Measurements from ENCODE around the gene CPNE4.

DNA sequence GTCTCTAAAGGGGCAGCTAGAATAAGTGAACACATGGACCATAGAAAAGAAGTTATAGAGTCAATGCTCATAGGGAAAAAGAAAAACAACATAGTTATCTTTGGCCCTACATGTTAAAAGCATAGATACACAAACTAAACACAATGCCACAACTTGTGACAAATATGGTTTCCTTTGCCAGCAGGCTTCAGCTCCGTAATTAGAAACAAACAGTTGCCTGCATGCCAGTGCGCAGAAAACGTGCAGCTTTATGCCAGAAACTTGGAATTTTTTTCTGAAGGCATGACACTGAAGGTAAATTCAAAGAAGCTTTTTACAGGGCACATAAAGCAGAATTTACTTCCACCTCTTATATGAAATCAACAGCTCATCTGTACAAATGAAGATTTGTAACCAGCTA lies 2.2 kb upstream of the CPNE4 start:
- TF ChIP-seq, protein P1, sequence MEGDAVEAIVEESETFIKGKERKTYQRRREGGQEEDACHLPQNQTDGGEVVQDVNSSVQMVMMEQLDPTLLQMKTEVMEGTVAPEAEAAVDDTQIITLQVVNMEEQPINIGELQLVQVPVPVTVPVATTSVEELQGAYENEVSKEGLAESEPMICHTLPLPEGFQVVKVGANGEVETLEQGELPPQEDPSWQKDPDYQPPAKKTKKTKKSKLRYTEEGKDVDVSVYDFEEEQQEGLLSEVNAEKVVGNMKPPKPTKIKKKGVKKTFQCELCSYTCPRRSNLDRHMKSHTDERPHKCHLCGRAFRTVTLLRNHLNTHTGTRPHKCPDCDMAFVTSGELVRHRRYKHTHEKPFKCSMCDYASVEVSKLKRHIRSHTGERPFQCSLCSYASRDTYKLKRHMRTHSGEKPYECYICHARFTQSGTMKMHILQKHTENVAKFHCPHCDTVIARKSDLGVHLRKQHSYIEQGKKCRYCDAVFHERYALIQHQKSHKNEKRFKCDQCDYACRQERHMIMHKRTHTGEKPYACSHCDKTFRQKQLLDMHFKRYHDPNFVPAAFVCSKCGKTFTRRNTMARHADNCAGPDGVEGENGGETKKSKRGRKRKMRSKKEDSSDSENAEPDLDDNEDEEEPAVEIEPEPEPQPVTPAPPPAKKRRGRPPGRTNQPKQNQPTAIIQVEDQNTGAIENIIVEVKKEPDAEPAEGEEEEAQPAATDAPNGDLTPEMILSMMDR (IDR thresholded peaks at IDR 0.05): no peak
- TF ChIP-seq POLR2A (IDR thresholded peaks at IDR 0.05): no peak
- TF ChIP-seq POLR2AphosphoS5 (IDR thresholded peaks at IDR 0.05; ENCODE audit: insufficient read depth in 1 of 2, low read depth in 1 of 2): no peak

Measured in vagina (tissue), 2 donors.